Measurements from ENCODE around the gene SLC22A12.

Gene SLC22A12

GRCh38 chr11:64629103-64629502 is 38.1 kb downstream of the SLC22A12 start:
- no peak for DNase-seq

DNA sequence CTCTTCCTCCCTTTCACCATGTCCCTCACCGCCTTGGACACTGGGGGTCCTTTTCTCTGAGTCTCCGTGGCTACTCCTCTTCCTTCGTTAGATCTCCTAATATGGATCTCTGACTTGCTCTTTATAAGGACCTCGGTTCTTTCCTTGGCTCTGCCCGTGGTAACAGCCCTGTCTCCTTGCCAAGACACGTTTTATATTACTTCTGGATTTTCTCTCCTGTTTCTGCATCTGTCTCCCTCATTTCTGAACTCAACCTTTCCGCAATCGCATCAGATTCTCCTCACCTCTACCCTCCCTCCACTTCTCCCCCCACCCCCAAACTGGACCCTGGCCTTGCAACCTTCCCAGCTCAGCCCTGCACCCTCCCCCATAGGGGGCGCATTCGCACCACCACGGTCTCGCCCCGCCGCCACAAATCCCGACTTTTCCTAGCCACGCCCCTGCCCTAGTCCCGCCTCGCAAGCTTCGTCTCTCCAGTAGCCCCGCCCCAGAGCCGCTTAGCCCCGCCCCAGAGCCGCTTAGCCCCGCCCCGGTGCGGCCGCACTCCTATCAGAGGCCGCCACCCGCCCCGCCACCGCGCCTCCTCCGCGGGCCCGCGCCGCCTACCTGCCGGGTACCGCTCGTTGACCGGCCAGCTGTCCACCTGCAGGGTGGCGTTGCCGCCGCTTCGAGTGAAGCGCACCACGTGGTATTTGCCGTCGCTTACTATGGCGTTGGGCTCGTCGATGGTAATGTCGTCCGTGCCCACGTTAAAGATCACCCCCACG is 39.0 kb downstream of the SLC22A12 start:
- DNase-seq: no peak

DNA sequence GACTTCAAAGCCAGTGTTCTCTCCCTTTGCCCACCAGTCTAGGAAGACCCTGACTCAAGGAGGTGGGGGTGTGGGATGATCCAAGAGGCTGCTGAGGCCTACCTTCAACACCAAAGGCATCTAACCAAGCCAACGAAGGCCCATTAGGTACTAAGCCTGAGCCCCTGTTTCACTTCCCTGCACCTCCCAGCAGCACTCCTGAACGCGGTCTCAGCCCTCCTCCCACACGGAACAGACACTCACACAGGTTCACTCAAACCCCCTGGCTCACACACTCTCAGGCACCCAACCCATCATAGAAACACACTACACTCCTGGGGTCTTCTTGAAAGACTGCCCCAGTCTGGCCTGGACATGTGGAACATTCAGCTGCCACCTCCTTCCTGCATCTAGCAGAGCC is 40.7 kb downstream of the SLC22A12 start:
- no peak for DNase-seq

DNA sequence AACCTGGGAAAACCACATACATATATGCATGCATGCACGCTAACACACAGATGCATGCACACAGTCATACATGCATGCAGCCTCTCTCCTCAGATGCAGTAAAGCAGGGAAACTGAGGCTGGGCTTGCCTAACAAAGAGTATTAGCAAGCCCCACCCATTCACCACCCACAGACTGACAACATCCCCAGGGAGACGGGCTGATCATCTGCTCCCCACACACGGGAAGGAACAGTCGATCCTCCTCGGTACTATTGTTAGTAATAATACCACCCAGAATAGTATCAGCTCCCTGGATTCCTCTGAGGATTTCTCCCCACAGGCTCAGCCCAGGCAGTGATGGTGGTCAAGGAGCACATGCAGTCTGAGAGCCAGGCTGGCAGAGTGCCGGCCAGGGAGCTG is 41.2 kb downstream of the SLC22A12 start:
- DNase-seq: no peak

GRCh38 chr11:64632654-64633053 is 41.6 kb downstream of the SLC22A12 start:
- DNase-seq: no peak

DNA sequence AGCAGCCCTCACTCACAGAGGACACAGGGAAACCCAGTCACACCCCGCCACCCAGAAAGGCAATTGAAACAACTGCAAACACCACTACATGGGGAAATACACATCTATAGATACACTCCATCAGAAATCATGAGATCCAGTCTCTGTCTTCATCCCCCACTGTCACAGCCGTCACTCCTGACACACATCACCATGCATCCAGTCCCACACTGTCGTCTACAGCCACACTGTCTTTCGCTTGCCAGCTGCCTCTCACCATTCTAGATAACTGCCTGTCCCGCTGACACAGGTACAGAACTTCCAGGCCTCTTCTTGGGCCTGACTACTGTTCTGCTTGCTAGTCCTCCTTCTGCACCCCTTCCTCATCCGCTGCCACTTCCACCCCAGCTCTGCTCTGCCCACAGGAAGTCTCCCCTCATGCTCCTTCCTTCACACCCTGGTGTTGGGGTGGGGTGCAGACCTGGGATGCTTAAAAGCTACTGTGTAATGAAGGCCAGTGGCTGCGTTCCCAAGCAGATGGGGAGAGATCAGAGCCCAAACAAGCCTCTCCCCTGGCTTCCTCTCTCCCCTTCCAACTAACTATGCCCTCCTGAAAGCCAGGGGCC is 42.6 kb downstream of the SLC22A12 start:
- no peak for DNase-seq

DNA sequence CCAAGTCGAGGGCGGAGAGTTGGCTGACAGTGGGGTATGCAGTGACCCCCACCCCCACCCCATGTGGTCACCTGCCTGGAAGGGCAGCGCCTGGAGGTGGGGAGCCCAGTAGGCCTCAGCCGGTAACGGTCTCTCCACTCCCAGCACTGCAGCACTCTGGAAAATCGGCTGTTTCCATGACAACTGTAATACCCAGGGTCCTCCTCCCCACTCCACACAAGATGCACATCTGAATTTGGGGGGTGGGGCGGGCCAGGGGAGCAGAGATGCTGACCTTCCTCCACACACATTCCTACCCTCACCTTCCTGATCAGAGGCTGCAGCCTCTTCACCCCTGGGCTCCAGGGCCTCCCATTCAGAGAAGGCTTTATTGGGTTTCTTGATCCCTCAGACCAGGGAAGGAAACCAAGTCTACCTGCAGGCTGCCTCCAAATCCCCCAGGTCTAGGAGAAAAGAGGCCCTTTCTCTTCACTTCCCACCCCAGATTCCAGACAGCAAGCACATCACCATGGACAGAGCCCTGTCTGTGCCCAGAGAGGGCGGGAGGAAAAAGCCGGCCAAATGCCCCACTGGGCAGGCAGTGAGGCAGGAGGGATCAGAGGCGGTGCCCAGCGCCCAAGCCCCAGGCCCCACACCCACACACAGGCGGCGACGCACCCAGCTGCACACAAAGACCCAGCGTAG is 46.5 kb downstream of the SLC22A12 start:
- no peak for DNase-seq

- no peak for DNase-seq
Measured at GRCh38 chr11:64638018-64638665, 47.1 kb downstream of the SLC22A12 start.

DNA sequence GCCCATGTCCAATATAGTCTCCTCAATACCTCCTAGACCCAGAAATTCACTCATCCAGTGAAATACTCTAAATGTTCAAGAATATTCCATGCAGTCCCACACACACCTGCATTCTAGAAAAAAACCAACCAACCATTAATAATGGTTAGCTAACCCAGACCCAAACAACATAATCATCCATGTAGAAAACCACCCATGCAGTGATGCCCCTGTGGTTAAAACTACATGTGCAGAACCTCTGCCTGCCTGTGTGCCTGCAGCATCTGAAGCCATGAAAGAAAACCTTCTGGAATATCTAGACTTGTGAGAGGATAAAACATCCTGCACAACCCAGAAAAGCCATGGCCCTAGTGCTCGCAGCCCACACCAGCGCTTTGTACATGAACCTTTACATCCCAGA is 47.8 kb downstream of the SLC22A12 start:
- no peak for DNase-seq

DNA sequence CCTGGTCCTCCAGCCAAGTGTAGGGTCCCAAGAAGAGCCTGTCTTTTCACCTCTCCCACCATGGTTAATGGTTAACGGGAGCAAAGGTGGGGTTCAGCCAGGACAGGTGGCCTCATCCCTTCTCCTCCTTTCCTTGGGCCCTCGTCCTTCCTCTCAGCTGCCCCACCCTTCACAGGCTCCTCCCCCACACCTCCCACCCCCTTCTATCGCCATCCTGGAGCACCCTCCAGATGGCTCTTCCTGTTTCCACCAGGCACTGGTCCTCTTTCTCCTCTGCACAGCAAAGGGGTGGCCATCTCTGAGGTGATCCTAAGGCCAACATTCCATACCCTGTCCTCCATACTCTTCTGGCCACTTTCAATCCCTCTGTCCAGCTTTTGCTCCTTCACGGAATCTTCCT is 48.9 kb downstream of the SLC22A12 start:
- no peak for DNase-seq

- no peak for DNase-seq
Measured at GRCh38 chr11:64641596-64642417, 50.8 kb downstream of the SLC22A12 start.

DNA sequence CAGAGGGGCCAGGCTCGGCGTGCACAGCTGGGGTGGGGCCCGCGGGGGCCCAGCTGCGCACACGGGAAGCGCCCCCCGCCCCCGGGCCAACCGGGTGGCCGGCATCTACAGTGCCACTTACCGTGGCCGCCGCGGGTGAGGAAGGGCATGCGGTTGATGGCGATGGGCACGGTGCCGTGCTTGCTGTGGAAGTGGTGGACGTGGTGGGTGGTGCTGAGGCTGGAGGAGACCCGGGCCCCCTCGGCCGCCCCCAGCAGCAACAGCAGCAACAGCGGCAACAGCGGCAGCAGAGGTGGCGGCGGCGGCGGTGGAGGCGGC is 51.4 kb downstream of the SLC22A12 start:
- DNase-seq: no peak

GRCh38 chr11:64642871-64643255 is 51.8 kb downstream of the SLC22A12 start:
- no peak for DNase-seq

- peak; percentile 57 for DNase-seq
Measured at GRCh38 chr11:64643256-64643881, 52.3 kb downstream of the SLC22A12 start.

DNA sequence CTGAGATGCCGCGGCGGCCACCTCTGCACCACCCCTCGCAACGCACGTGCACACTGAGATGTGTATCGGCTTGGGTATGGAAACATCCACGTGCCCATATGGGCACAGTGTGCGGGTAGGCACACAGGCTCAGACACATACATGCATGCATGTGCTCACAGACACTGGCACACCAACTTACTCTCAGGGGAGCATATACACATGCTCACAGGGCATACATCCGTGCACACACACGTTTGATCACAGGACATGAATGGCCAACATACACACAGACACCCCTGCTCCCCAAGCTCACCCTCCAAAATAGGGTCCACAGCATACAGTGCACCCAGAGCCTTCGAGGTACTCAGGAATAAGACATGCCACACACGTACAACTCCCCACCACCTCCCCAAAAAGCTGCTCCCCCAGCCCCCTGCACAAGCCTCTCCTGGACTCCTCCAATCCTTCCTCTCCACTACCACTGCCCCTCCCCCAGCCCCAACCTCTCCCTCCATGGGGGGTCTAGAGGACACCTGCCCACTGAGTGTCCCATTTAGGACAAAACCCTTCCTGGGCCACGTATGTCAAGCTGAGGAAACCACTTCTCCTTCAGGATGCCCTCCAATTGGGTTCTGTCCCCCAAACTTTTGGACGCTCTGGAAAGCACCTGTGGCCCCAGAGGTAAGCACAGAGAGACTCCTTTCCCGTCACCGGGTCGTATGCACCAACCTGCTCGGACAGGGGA is 53.1 kb downstream of the SLC22A12 start:
- DNase-seq: no peak

GRCh38 chr11:64644647-64645275 is 53.7 kb downstream of the SLC22A12 start:
- DNase-seq: no peak

DNA sequence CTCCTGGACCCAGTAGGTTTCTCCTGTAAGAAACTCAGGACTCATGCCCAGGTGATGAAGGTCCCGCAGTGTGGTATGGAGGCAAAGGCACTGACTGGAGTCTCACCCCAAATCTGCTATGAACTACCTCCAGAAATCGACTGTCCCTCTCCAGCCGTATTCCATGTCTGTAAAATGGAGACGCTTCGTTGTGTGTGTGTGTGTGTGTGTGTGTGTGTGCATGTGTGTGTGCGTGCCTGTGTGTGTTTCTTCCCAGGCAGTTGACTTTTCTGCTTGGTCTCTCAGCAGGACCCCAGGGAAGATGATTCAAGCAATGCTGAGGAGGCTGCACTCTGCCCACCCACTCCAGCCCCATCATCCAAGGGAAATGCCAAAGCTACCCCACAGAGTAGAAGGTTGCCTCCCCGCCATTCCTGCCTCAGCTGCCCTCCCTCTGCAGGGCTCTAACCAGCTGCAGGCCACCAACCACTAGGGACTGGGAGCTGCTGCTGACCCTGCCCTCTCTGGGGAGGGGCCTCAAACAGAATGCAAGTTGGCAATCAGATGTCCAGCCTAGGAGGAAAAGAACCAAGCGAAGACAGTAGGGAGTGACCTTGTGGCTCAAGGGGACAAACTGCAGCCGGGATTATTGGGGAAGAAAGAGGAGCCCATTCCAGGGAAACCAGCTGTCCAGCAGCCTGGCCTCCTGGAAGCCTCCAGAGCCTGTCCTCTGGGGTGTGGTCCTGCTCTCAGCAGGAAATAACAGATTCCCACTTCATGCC is 56.2 kb downstream of the SLC22A12 start:
- DNase-seq: no peak

DNA sequence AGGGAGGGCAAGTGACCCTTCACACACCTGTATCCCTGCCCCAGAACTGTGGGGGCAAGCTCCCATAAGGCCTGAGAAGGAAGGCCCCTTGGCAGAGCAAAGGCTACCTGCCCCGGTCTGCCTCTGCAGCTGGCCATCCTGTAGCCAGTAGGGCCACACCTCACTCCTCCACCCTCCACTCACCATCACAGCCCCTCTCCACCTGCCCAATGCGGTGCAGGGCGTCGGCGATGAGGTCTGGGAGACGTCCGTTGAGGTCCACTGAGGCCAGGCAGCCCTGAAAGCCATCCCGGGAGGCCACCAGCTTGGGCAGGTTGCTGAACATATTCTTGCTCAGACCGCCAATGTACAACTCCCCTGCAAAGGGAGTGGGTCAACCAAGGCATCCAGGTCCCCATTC is 57.5 kb downstream of the SLC22A12 start:
- no peak for DNase-seq

DNA sequence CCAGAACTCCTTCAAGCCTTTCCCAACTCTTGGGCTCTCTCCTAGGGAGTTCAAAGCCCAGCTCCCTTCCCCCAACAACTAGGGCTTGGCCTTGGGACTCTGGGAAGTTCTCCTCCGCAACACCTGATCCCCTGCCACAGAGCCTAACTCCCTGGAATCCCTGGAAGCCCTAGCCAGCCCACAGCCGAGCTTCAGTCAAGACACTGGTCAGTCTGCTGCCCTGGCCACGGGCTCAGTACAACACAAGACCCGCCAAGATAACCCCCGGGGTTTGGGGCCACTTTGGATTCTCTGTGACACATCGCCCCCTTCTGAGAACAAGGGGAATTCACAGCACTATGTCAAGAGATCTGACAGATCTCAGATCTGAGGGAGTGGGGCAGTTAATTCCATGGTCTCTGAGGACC is 58.3 kb downstream of the SLC22A12 start:
- peak; percentile 16 for DNase-seq

GRCh38 chr11:64650923-64651523 is 60.0 kb downstream of the SLC22A12 start:
- no peak for DNase-seq

Measured in NCI-H748 treated with DMSO at 0.1 percent for 48 hours (cell line).